Measurements from ENCODE around the gene COL5A2. TPM values are rescaled to one million over a fixed set of nuclear protein-coding genes. Genes with fewer than 3 reads are reported as not detected.

Gene COL5A2
- total and polyA plus RNA-seq, 4 donors: 3.2 to 83.5 (median 9.1) TPM

- Histone ChIP-seq H3K4me1 (ENCODE audit: control insufficient read depth in 4 of 4, insufficient read depth in 4 of 4, low read length in 3 of 4) (no peaks in the 10 kb centered on the region), H3K9ac (ENCODE audit: low read depth in 1 of 2, low read length in 2 of 2) (no peak overlapping the region), H3K9me3 (ENCODE audit: control insufficient read depth in 4 of 4, low read length in 3 of 4) (no peaks in the 10 kb centered on the region), H3K36me3 (ENCODE audit: control insufficient read depth in 4 of 4, insufficient read depth in 3 of 4, low read depth in 1 of 4, low read length in 3 of 4) (no peaks in the 10 kb centered on the region), H3K4me3 (ENCODE audit: low read depth in 1 of 3, low read length in 3 of 3) (no peak overlapping the region), H3K27ac (ENCODE audit: low read depth in 1 of 2, low read length in 2 of 2) (no peak overlapping the region), H3K27me3 (ENCODE audit: control insufficient read depth in 4 of 4, insufficient read depth in 4 of 4, low read length in 3 of 4) (no peaks in the 10 kb centered on the region)
- WGBS: 82% methylated on average over 4 of the region's 4 CpGs
- DNase-seq (ENCODE audit: low spot score): no peak
- TF ChIP-seq YY1 (IDR thresholded peaks at IDR 0.05) (no peak), EGR1 (IDR thresholded peaks at IDR 0.05; ENCODE audit: low read depth in 2 of 2) (no peak), FOXA1 (IDR thresholded peaks at IDR 0.05) (no peak), RAD21 (IDR thresholded peaks at IDR 0.05) (no peak), FOXA2 (IDR thresholded peaks at IDR 0.05) (no peak), ATF3 (IDR thresholded peaks at IDR 0.05) (no peak), MAX (IDR thresholded peaks at IDR 0.05) (no peak), GABPA (IDR thresholded peaks at IDR 0.05 in 1 of 2, conservative IDR thresholded peaks at IDR 0.05 in 1 of 2) (no peak)
Observed at GRCh38 chr2:189203177-189203799, 23.7 kb upstream of the COL5A2 start.

- TF ChIP-seq RXRA (IDR thresholded peaks at IDR 0.05) (no peak), RAD21 (IDR thresholded peaks at IDR 0.05) (no peak), EGR1 (IDR thresholded peaks at IDR 0.05; ENCODE audit: low read depth in 2 of 2) (no peak), FOXA1 (IDR thresholded peaks at IDR 0.05) (no peak), HNF4A (conservative IDR thresholded peaks at IDR 0.05) (no peak), JUND (IDR thresholded peaks at IDR 0.05) (no peak), REST (IDR thresholded peaks at IDR 0.05) (no peak), ZBTB33 (IDR thresholded peaks at IDR 0.05) (no peak), SP1 (IDR thresholded peaks at IDR 0.05) (no peak), NR2F2 (IDR thresholded peaks at IDR 0.05) (no peak), HNF4G (IDR thresholded peaks at IDR 0.05) (no peak), CTCF (IDR thresholded peaks at IDR 0.05; ENCODE audit: low read depth, low read length, missing input control) (no peak), GABPA (IDR thresholded peaks at IDR 0.05 in 1 of 2, conservative IDR thresholded peaks at IDR 0.05 in 1 of 2) (no peak), FOXA2 (IDR thresholded peaks at IDR 0.05) (no peak), MAX (IDR thresholded peaks at IDR 0.05) (no peak), TAF1 (conservative IDR thresholded peaks at IDR 0.05) (no peak), ATF3 (IDR thresholded peaks at IDR 0.05) (no peak)
- no peak overlapping the region for H3K4me3 ChIP-seq (ENCODE audit: low read depth in 1 of 3, low read length in 3 of 3)
- no peaks in the 10 kb centered on the region for H3K4me1 ChIP-seq (ENCODE audit: control insufficient read depth in 4 of 4, insufficient read depth in 4 of 4, low read length in 3 of 4)
- no peak overlapping the region for H3K9ac ChIP-seq (ENCODE audit: low read depth in 1 of 2, low read length in 2 of 2)
- H3K9me3 ChIP-seq (ENCODE audit: control insufficient read depth in 4 of 4, low read length in 3 of 4): peaks cover 0 to 2% (median 0%) of the 10 kb centered on the region in 4 donors
- no peaks in the 10 kb centered on the region for H3K36me3 ChIP-seq (ENCODE audit: control insufficient read depth in 4 of 4, insufficient read depth in 3 of 4, low read depth in 1 of 4, low read length in 3 of 4)
- no peak overlapping the region for H3K27ac ChIP-seq (ENCODE audit: low read depth in 1 of 2, low read length in 2 of 2)
- no peak for DNase-seq (ENCODE audit: low spot score)
- no peaks in the 10 kb centered on the region for H3K27me3 ChIP-seq (ENCODE audit: control insufficient read depth in 4 of 4, insufficient read depth in 4 of 4, low read length in 3 of 4)
Observed at GRCh38 chr2:189199797-189200196, 20.2 kb upstream of the COL5A2 start.
